Stimulated activated CD8-positive, alpha-beta memory T cell treated with anti-CD3 and anti-CD28 coated beads, Interleukin-4, amount 100 ng/mL, for 1 hour (primary cell): ENCODE results near the gene PBX1.

Experiments
- DNase-seq, 2 donors: peaks; one replicate each; pipeline ENCODE4 v3.0.0-alpha.2; 2020; ENCODE audit warnings: low read depth in 2 of 2, low spot score in 1 of 2

The PBX1 gene

DNA sequence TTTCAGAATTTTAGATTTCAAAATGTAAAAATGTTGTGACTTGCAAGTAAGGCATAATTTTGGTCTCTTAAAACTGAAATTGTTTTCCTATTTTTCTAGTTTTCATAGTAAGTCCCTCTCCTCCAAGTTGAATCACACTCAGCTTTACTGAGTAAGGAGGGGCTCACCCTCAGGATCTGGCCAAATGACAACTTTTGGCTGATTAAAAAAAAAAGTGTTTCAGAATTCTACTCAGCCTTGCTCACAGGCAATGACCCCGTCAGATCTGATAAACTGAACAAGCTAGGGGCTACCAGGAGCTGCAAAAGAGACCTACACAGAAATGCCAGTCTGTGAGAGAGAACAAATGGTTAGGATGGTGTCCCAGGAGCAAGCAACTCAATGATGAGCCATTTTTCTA is 159.8 kb downstream of the PBX1 start:
- no peak for DNase-seq

DNA sequence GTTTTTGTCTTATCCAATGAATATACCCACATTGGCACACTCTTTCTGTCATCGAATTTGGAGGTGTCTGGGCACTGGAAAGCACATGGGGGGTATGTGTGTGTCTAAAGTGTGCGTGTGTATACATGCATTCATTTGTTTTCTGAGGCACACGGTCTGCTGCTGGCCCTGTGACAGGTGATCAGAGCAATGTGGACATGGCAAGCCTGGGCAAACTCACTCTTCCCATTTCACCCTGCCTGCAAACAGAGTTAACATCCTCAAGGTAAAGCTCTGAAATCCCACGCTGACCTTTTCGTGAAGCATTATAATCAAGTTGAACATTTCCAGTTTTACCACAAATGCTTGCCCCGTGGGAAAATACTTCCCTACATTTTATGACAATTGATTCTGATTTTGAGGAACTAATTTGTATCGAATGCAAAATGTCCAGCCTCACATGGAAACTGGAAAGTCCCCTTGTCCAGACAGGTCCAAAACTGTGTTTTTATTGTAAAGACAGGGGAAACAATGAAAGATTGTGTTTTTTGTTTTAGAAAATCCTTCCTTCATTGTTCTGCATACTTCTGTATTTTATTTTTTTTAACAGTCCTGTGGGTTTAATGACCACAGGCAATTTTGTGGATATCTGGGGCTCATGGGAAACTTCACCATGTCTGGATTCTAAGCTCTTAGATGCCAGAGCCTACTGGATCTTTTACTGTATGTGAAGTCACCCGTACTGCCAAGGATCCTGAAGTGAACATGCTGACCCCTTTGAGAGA is 160.9 kb downstream of the PBX1 start:
- no peak for DNase-seq

DNA sequence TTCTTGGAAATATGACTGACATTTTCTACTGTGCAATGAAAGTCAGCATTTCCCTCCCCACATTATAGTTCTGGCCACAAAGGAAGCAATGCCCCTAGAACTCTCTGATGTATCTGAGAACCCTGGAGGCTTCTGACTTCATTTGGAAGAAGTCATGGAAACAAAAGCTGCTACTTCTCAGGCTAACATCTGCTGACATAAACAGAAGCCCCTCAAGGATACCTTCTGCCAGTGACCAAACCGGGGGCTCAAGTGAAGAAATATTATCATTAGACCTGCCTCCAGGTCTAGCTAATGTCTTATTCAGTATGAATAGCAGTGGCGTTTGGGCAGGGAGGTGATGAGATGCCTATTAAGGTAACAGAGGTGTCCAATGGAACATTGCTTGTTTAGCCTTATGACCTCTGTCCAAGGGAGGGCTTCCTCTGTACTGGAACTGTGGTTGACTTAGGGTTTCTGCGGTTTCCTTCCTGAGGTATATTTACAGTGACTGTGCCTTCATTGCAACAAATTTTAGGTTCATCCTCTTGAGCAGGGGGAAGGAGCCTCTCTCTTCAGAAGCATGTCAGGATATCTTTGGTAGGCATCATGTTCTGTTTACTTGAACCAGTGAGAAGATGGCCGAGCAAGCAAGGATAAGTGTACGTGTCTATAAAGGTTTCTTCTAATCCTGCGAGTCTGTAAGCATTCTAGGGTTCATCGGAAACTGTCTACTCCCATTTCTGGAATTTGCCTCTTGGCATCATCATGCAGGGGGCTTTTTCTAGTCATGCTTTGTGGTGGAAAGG is 161.7 kb downstream of the PBX1 start:
- DNase-seq: no peak

DNA sequence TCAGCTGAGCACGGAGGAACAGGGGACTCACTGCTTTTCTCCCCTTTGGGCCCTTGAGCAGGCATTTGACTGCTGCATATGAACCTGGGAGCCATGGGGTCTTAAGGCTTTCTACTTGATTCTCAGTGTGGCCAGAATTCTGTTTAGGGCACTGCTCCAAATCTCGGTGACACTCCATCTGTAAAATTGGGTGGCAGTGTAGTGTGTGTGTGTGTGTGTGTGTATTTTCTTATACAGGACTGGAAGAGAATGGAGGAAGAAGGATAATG is 162.2 kb downstream of the PBX1 start:
- no peak for DNase-seq

DNA sequence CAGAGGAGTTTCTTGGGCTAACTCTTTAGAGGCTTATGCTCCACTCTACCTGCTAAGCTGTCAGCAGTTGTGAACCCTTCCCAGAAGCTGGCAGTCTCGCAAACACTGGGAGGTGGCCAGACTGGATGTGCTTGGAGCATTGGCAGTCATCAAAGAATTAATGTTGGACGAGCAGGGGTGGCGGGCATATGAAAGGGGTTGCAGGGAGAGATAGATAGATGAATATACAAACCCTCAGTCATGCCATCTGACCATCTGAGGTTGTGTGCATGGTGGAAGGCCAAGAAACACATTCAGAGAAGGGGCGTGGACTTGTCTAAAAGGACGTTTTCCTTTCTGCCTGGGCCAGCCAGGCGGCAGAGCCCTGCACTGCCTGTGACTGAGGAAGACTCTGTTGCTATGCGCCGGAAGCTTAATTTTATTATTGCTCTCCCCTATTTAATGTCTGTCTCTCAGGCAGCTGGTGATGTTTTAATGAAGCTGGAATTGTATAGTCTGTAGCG is 164.4 kb downstream of the PBX1 start:
- DNase-seq: no peak

DNA sequence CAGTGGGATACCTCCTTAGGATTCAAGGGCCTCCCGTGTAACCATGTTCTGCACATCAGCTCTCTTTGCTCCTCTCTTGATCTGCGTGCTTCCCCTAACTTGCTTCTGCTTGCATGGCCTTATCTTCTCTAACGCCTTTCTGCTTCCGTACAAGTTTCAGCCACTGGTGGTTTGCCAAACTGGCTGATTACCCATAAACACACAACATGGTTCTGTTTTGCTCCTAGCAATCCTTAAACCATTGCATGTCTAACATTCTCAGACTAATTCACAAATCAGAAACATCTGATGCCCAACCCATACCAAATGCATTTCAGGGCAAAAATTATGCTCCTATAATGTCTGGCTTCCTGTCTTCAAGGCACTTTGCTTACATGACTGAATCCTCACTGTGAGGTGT is 166.4 kb downstream of the PBX1 start:
- no peak for DNase-seq

DNA sequence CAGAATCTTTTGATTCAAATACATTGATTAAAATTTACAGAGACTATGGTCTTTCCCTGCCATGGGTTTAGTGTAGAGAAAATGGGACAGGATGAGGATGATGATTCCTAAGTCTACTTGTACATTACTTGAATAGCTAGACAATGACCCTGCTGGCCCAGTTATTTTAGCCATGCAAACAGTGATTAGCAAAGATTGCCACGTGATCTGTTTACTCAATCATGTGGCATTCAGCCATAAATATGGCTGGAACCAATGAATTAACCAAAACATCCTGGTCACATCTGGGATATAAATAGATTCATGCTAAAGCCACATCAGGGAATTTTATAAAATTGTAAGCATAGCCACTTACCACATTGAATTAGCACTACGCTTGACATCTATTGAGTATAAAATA is 167.3 kb downstream of the PBX1 start:
- no peak for DNase-seq

DNA sequence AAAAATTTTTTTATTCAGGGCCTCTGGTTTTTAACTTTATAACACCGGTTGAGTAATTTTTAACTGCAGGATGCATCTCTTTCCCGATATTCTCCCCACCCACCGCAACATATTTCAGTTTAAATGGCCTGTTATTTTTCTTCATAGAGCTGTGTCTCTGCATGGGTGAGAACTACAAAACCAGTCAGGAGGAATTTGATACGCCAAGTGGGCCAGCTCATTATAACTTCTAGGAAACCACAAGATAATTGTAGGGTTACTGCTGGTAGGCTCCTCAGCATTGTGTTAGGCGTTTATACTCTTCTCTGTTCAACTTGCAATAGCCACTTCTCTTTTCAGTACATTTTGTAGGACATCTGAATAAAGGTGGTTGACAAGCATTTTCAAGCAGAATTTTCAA is 169.7 kb downstream of the PBX1 start:
- no peak for DNase-seq

DNA sequence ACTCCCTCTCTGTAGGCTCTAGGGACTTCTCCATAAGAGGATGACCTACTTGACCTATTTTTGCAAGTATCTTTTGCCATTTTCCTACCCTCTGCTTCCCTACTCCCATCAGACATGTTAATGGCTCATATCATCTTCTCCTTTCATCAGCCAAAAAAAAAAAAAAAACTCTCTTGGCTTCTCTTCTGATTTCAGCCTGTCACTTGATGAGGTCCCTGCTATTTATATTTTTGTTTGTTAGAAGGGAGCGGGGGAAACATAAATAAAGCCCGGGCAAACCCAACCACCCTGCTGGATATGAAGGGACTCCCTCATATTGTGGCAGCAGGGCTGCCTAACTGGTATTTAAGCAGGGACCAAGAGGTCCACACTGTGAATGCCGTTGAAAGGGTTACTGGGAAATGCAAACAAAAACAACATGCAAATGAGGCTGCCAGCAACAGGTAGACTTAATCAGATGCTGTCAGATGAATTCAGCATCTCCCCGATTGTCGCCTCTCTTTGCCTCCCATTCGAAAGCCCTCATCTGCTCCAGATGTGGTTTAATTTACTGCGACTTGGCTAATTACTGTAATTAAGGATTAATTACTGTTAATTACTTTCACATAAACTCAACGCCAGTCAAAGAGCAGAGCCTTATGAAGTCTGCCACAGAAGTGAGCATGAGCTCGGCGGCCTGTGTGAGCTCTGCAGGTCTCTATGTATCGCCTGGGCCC is 172.3 kb downstream of the PBX1 start:
- no peak for DNase-seq

DNA sequence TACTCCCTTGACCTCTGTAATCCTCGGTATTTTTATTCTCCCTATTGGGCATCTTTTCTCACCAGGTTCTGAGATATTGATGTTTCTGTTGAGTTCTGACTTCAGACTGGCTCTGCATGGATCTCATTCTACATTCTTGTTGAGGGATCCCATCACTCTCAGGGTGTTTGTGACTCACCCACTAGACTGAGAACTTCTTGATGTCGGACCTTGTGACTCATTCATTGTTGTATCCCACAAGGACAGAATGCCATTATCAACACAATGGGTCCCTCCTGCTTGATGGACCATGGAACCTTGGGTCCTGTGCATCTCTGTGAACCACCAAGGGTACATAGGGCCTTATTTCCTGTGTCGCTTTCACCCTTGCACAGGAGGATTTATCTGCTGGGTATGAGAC is 174.1 kb downstream of the PBX1 start:
- no peak for DNase-seq

DNA sequence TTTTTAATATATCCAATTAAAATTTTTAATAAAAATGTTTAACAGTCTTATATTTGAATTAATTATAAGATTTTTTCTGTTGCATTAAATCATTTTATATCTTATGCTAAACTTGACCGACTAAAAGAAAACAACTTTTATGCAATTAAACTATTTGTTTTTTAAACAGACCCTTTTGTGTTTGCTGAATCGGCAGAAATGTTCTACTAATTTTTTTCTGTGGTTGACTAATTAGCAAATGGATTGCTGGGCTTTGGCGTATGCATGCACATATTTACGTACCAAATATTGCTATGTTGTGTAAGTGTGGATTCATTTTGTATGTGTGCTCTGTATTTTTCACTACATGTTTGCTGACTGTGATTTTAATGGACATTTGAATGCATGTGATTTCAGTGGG is 174.8 kb downstream of the PBX1 start:
- no peak for DNase-seq

DNA sequence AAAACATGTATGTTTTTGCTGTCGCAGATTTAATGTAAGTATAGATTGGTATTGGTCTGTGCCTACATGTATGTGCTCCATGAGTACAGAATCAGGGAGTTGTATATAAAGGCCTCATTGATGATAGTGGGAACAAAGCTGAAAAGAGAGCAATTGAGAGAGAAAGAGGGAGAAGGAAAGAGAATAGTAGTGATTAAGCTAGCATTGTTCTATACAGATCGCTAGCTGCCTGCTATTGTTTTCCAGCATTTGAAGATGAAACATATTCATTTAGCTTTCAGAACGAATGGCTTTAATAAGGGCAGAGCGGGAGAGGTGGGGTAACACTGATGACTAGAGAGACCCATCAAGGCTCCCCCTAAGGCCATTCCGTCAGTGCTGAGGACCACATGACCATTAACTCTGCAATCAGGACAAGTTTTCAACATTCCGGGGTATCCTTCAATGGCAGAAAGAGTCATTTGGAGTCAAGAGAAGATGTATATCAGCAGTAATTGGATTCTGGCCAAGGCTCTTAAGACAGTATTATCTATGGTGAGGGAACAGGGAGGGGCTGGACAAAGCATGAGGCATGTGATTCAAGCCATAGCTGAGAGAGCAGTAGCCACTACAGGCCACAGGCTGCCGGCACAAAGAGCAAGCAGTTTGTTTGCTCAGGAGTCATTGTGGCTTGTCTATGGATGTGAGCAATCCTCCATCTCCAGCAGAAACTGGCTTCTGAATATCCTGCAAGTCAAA is 176.5 kb downstream of the PBX1 start:
- DNase-seq: no peak

DNA sequence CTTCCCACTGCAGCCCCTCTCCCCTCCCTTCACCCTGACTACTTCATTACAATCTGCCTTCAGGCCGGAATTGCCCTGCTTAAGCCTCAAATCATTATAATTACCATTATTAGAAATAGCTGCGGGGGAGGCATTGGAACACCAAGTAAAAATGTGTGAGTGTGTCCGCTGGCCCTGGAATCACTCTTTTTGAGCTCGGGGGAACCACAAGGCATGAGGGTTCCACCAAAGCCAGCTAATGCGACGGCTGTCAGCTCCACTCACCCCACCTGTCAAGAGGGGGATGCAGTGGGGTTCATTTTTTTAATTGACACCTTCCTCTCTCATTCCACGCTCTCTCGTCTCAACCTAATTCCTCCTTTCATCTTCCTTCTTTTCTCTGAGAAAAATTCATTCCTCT is 177.2 kb downstream of the PBX1 start:
- DNase-seq: no peak

DNA sequence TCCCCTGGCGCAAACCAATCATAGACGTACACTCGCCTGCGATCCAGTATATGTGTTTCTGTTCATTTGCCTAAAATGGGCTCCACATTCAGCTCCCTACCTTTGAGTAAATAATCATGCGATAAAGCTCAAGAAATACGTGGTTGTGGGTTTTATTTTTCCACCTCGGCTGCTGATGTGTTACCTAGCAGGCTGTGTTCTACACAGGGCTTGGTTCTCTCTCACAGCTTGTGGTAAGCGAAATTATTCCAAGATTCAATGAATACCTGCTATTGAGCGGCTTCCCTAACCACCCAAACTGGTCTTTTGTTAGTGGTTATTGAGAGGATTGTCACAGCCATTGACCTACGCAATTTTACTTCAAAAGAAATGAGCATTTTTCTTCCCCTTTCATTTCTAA is 180.2 kb downstream of the PBX1 start:
- no peak for DNase-seq

DNA sequence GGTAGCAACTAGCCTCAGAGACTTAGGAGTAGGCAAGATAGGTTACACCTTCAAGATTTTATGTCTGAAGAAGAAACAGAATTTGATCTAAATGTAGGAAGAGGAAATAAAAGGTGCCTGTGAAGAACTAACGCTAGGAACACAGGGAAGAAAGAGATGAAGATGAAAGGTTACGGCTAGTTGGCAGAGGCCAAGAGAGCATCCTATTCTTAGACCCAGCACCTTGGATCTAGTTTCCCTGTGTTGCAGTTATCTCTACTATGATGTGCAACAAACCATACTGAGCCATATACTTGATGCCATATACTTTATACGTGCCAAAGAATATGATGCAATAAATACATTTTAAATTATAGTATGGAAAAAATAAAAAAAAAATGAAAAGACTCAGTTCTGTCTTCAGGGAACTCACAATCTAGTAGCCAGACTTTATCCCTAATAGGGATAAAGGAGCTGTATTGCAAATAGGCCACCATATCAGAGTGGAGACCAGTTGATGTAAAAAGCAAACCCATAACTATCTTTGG is 181.1 kb downstream of the PBX1 start:
- DNase-seq: no peak

DNA sequence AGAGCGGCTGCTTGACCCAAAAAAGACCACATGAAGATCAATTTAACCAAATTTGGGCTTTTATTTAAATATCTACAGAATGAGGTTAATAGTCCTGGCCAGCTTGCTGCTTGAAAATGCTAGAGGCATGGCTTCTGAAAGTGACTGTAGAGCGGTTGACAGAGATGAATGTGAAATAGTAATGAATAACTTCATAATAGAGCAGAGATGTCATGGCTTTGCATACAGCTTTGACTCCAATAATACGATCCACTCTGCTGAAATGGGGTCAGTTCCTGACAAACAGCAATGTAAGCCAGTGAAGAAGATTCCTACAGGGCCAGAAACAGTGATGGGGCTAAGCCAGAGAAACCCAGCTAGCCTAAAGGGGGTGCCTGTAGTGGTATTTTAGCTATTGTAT is 183.8 kb downstream of the PBX1 start:
- DNase-seq: no peak

DNA sequence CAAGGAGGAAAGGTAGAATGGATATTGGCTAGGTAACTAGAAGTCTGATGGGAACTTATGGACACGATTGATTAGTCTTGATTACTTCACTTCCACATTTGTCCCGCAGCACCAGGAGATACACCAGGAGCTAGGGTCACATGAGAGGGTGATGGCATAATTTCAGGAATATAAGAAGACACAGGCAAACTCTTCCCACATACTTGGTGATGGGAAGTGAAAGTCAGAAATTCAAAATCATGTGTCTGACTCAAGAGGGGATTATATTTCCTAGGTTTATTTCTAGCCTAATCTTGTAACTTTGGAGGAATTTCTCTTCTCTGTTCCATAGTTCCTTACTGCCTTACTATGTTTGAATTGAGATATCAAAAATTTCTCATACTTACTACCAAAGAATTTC is 185.0 kb downstream of the PBX1 start:
- no peak for DNase-seq

DNA sequence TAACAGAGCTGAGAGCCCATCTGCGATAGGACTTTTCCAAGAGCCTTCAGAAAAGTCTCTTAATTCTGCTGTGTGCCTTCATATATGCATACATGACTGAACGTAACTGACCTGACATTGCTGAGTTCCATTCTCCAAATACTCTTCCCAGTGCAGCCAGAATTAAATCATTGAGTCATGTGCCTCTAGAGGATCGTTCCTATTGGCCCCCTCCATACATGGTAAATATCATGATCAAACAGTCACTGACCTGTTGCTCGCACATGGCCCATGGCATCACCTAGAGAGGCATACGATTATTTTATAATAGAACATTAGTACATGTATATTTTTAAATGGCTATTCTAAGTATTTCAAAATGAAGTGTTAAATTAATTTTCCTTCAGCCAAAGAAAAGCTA is 186.8 kb downstream of the PBX1 start:
- DNase-seq: no peak

DNA sequence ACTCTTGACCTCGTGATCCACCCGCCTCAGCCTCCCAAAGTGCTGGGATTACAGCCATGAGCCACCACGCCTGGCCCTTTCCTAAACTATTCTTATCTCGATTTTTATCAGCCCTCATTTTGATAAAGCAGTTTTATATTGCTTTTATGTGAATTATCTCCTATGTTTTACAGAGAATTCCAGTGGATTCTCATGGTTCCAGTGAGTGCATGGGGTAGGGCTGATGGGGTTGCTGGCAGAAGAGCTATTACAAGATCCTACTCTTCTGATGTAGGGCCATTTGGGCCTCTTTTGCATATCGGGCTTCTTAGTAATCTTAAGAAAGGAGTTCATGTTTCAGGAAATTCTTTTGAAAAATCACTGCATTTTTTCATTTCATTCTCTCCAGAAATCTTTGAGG is 187.6 kb downstream of the PBX1 start:
- DNase-seq: no peak

DNA sequence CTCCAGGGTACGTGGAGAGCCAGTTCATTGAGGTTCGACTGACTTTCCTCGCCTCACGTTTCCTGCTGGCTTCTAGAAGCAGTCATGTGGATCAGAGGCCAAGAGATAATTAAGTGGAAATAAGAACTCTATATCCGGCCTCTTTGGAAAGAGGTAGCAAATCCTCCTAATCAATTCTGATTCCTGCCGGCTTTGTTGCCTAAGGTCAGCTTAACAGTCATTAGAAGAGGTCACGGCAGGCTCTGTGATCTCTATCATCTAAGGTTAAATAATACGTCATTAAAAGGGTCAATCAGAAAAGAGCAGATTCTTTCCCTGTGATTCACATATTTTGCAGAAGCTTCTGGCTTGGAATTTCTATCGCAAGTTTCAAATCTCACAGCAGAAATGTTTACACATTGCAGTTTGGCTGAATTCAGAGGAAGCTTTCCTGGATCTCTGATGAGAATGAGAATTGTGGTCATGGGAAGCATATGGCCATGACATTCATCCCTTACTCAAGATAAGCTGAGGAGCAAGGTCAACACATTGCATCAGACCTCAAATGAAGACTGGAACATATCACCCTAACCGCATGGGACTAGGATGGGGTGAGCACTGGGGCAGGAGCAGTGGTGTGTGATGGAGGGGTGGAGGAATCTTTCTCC is 189.4 kb downstream of the PBX1 start:
- no peak for DNase-seq
